ENCODE data around the gene CHTOP.

CHTOP gene

GRCh38 chr1:153688736-153689328 is 55.0 kb downstream of the CHTOP start:
- no peak for DNase-seq (ENCODE audit: low spot score)

GRCh38 chr1:153693466-153693865 is 59.6 kb downstream of the CHTOP start:
- DNase-seq (ENCODE audit: low spot score): no peak
